ENCODE results near the gene BRSK1. TPM values are rescaled to one million over a fixed set of nuclear protein-coding genes. Genes with fewer than 3 reads are reported as not detected.

Gene BRSK1
- polyA plus RNA-seq, 4 donors = 0.22 to 3.5 (median 2.7) TPM

DNA sequence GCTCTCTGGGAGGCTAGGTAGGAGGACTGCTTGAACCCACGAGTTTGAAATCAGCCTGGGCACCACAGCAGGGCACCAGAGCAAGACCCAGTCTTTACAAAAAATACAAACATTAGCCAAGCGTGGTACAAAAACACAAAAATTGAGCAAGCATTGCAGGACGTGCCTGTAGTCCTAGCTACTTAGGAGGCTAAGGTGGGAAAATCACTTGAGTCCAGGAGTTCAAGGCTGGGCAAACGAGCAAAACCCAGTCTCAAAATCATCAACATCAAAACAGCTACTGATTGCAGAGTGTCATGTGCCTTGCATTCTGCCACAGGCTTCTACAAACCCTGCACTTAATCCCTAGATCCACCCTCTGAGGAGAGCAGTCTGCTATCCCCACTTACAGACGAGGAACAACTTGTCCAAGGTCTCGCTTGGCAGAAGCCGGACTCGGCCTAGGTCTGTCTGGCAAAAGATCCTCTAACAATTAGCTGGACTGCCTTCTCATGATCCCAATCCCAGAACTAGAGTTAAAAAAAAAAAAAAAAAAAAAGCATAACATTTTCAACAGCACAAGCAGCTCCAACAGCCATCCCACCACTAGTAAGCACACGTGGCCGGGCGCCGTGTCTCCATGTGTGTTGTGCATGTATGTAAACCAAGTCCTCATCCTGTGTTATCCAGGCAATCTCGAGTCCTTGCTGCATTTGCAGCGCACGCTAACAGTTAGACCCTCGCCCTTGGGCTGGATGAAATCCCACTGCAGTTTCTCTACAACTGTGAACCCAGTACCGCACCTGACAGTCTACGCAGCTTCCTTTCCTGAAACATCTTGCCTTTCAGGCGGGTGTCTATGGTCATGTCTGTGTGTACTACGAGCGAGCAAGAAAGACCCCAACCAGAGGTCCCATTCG, 27.0 kb upstream of the BRSK1 start:
- peaks cover 3 to 27% (median 12%) of the 10 kb centered on the region in 3 donors for H3K4me1 ChIP-seq (ENCODE audit: control insufficient read depth in 3 of 3, insufficient read depth in 2 of 3, low read depth in 1 of 3, low read length in 2 of 3)
- peak in 1 of 2 donors; percentile 18 for DNase-seq
- H3K4me3 ChIP-seq (ENCODE audit: low read depth in 1 of 3, low read length in 3 of 3) = peak overlapping the region; percentile 61 to 88 (median 77)
- H3K9me3 ChIP-seq (ENCODE audit: control insufficient read depth in 2 of 2, insufficient read depth in 1 of 2, low read depth in 1 of 2, low read length in 1 of 2) = no peaks in the 10 kb centered on the region
- peaks cover 0 to 41% (median 0%) of the 10 kb centered on the region in 3 donors for H3K36me3 ChIP-seq (ENCODE audit: control insufficient read depth in 3 of 3, insufficient read depth in 2 of 3, low read depth in 1 of 3, low read length in 3 of 3)
- H3K27ac ChIP-seq (ENCODE audit: low read depth in 1 of 3, low read length in 2 of 3) = peak overlapping the region; percentile 86 to 93 (median 89)
- no peaks in the 10 kb centered on the region for H3K27me3 ChIP-seq (ENCODE audit: control insufficient read depth in 3 of 3, insufficient read depth in 3 of 3, low read length in 3 of 3)
- FAIRE-seq = no peak
- WGBS, 3 donors = 32 to 38% (median 36%) methylated on average over 22 of the region's 22 CpGs

DNA sequence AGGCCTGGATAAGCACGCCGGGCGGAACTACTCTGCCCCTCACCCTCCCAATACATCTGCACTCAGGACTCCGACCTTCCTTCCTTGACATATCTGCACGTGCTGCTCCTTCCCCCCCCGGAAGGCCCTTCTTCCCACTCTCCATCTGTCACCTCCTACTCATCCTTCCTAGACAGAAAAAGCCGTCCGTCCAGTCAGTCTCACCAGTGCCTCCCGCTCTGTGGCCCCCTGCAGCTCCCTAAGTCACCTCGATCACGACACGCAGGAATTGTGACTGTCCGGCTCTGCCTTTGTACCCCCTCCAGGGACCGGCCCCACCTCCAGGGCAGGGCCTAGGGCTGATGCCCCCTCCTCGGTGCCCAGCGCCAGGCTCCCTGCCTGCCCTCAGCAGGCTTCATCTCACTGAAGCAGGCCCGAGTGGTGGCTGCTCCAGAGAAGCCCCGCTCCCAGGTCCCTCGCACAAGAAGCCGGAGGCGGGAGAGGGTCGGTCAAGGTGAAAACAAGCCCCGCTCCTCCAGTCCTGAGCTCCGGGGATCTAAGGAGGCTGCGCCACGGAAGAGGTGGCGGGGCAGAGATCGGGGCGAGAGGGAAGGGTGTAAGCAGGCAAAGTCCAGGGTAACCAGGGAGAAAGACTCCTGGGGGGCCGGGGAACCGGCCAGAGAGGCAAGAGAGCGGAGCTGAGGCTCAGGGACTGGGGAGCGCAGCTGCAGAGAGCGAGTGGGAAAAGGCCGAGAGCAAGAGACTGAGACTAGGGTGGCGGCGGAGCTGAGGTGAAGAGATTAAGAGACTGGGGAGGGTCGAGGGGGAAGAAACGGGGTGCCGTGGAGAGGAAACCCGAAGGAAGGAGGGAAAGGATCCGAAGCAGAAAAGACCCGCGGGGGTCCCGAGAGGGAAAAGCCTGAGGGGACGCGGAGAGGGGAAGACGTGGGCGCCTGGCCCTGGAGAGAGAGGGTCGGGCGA, 26.1 kb upstream of the BRSK1 start:
- Histone ChIP-seq H3K9me3 (ENCODE audit: control insufficient read depth in 2 of 2, insufficient read depth in 1 of 2, low read depth in 1 of 2, low read length in 1 of 2) (no peaks in the 10 kb centered on the region), H3K4me1 (ENCODE audit: control insufficient read depth in 3 of 3, insufficient read depth in 2 of 3, low read depth in 1 of 3, low read length in 2 of 3) (peaks cover 3 to 25% (median 12%) of the 10 kb centered on the region in 3 donors), H3K27ac (ENCODE audit: low read depth in 1 of 3, low read length in 2 of 3) (peak overlapping the region; percentile 74 to 93 (median 86)), H3K36me3 (ENCODE audit: control insufficient read depth in 3 of 3, insufficient read depth in 2 of 3, low read depth in 1 of 3, low read length in 3 of 3) (peaks cover 0 to 44% (median 0%) of the 10 kb centered on the region in 3 donors), H3K4me3 (ENCODE audit: low read depth in 1 of 3, low read length in 3 of 3) (peak overlapping the region; percentile 61 to 88 (median 77)), H3K27me3 (ENCODE audit: control insufficient read depth in 3 of 3, insufficient read depth in 3 of 3, low read length in 3 of 3) (no peaks in the 10 kb centered on the region)
- 1 to 2% (median 2%) methylated on average over 45 to 51 of the region's 51 CpGs for WGBS, 3 donors
- FAIRE-seq (no peak), DNase-seq (peak; percentile 59 to 67)

DNA sequence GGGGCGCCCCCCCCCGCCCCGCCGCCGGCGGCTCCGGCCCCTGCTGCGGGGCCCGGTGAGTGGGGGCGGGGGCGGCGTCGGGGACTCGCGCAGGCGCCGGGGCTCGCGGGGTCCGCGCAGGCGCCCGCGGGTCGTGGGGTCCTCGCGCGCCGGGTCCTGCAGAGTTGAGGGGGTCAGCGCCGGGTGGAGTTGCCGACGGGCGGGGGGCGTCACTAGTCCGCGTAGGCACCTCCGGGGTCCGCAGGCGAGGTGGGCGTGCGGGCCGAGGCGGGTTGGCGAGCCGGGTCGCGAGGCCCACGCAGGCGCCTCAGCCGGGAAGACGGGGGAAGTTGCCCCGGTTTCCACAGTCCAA, 25.3 kb upstream of the BRSK1 start:
- WGBS, 3 donors = 0 to 1% (median 1%) methylated on average over 18 to 53 of the region's 53 CpGs
- H3K27ac ChIP-seq (ENCODE audit: low read depth in 1 of 3, low read length in 2 of 3) = peak overlapping the region; percentile 93 to 96 (median 93)
- no peaks in the 10 kb centered on the region for H3K27me3 ChIP-seq (ENCODE audit: control insufficient read depth in 3 of 3, insufficient read depth in 3 of 3, low read length in 3 of 3)
- no peaks in the 10 kb centered on the region for H3K9me3 ChIP-seq (ENCODE audit: control insufficient read depth in 2 of 2, insufficient read depth in 1 of 2, low read depth in 1 of 2, low read length in 1 of 2)
- no peak for DNase-seq
- FAIRE-seq = no peak
- H3K4me1 ChIP-seq (ENCODE audit: control insufficient read depth in 3 of 3, insufficient read depth in 2 of 3, low read depth in 1 of 3, low read length in 2 of 3) = peaks cover 3 to 25% (median 12%) of the 10 kb centered on the region in 3 donors
- peak overlapping the region; percentile 61 to 88 (median 77) for H3K4me3 ChIP-seq (ENCODE audit: low read depth in 1 of 3, low read length in 3 of 3)
- peaks cover 0 to 37% (median 0%) of the 10 kb centered on the region in 3 donors for H3K36me3 ChIP-seq (ENCODE audit: control insufficient read depth in 3 of 3, insufficient read depth in 2 of 3, low read depth in 1 of 3, low read length in 3 of 3)

- no peaks in the 10 kb centered on the region for H3K27me3 ChIP-seq (ENCODE audit: control insufficient read depth in 3 of 3, insufficient read depth in 3 of 3, low read length in 3 of 3)
- peak within 1 kb of the TSS; percentile 61 to 88 (median 77) for H3K4me3 ChIP-seq (ENCODE audit: low read depth in 1 of 3, low read length in 3 of 3)
- peaks cover 0 to 33% (median 0%) of the 10 kb centered on the region in 3 donors for H3K36me3 ChIP-seq (ENCODE audit: control insufficient read depth in 3 of 3, insufficient read depth in 2 of 3, low read depth in 1 of 3, low read length in 3 of 3)
- peaks cover 3 to 25% (median 12%) of the 10 kb centered on the region in 3 donors for H3K4me1 ChIP-seq (ENCODE audit: control insufficient read depth in 3 of 3, insufficient read depth in 2 of 3, low read depth in 1 of 3, low read length in 2 of 3)
- FAIRE-seq = no peak
- WGBS, 3 donors = 0% methylated on average over 66 to 76 of the region's 76 CpGs
- peak; percentile 98 to 100 for DNase-seq
- peak within 1 kb of the TSS; percentile 93 to 97 (median 96) for H3K27ac ChIP-seq (ENCODE audit: low read depth in 1 of 3, low read length in 2 of 3)
- no peaks in the 10 kb centered on the region for H3K9me3 ChIP-seq (ENCODE audit: control insufficient read depth in 2 of 2, insufficient read depth in 1 of 2, low read depth in 1 of 2, low read length in 1 of 2)
These were observed 24.8 kb upstream of the BRSK1 start, which contains the start of gene PPP6R1 for GRCh38 chr19:55258828-55259539. PPP6R1 (minus strand) TSS chr19:55259017; CDS start chr19:55247103, 11,914 bp downstream.

DNA sequence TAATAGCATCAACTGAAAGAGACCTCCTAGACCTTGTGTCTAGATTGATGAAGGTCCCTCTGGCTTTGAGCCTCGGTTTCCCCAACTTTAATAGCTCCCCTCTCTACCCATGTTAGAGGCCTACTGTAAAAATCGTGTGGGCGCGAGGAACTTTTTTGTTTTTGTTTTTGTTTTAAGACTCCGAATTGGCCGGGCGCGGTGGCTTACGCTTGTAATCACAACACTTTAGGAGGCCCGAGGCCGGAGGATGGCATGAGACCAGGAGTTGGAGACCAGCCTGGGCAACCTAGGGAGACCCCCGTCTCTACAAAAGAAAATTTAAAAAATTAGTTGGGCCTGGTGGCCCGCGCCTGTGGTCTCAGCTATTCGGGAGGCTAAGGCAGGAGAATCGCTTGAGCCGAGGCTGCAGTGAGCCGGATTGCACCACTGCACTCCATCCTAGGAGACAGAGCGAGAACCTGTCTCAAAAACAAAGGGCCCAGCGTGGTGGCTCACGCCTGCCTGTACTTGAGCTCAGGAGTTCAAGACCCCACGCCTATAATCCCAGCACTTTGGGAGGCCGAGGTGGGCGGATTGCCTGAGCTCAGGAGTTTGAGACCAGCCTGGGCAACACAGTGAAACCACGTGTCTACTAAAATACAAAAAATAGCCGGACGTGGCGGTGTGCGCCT, 24.1 kb upstream of the BRSK1 start:
- Histone ChIP-seq H3K36me3 (ENCODE audit: control insufficient read depth in 3 of 3, insufficient read depth in 2 of 3, low read depth in 1 of 3, low read length in 3 of 3) (peaks cover 0 to 28% (median 0%) of the 10 kb centered on the region in 3 donors), H3K4me1 (ENCODE audit: control insufficient read depth in 3 of 3, insufficient read depth in 2 of 3, low read depth in 1 of 3, low read length in 2 of 3) (peaks cover 3 to 25% (median 12%) of the 10 kb centered on the region in 3 donors), H3K27ac (ENCODE audit: low read depth in 1 of 3, low read length in 2 of 3) (peak overlapping the region; percentile 89 to 97 (median 95)), H3K27me3 (ENCODE audit: control insufficient read depth in 3 of 3, insufficient read depth in 3 of 3, low read length in 3 of 3) (no peaks in the 10 kb centered on the region), H3K4me3 (ENCODE audit: low read depth in 1 of 3, low read length in 3 of 3) (peak overlapping the region; percentile 40 to 77 (median 61)), H3K9me3 (ENCODE audit: control insufficient read depth in 2 of 2, insufficient read depth in 1 of 2, low read depth in 1 of 2, low read length in 1 of 2) (no peaks in the 10 kb centered on the region)
- DNase-seq (no peak), FAIRE-seq (no peak)
- 42 to 44% (median 42%) methylated on average over 29 of the region's 29 CpGs for WGBS, 3 donors

DNA sequence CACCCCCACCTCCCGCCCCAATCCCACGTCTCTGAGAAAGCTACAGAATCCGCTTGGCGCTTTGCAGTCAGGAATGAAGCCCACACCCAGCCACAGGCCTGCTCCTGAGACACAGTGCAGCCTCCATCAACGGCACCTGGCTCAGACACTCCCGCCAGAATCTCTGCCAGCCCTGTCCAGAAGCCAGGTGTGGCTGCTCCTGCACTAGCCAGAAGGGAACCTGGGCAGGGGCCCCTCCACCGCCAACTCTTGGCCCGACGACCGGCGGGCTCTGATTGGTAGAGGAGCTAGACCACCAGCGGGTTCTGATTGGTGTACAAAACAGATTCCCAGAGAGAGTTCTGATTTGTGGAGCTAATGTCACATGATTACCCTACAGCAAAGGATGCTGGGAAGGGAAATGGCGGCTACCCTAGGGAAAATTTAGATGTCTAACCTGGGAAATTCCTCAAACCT, 22.1 kb upstream of the BRSK1 start:
- Histone ChIP-seq H3K36me3 (ENCODE audit: control insufficient read depth in 3 of 3, insufficient read depth in 2 of 3, low read depth in 1 of 3, low read length in 3 of 3) (peaks cover 0 to 25% (median 0%) of the 10 kb centered on the region in 3 donors), H3K9me3 (ENCODE audit: control insufficient read depth in 2 of 2, insufficient read depth in 1 of 2, low read depth in 1 of 2, low read length in 1 of 2) (no peaks in the 10 kb centered on the region), H3K27ac (ENCODE audit: low read depth in 1 of 3, low read length in 2 of 3) (no peak overlapping the region), H3K4me1 (ENCODE audit: control insufficient read depth in 3 of 3, insufficient read depth in 2 of 3, low read depth in 1 of 3, low read length in 2 of 3) (peaks cover 0 to 13% (median 4%) of the 10 kb centered on the region in 3 donors), H3K4me3 (ENCODE audit: low read depth in 1 of 3, low read length in 3 of 3) (no peak overlapping the region), H3K27me3 (ENCODE audit: control insufficient read depth in 3 of 3, insufficient read depth in 3 of 3, low read length in 3 of 3) (no peaks in the 10 kb centered on the region)
- DNase-seq (no peak), FAIRE-seq (no peak)
- WGBS, 3 donors = 88 to 90% (median 90%) methylated on average over 13 of the region's 13 CpGs

GRCh38 chr19:55262359-55262758, 21.4 kb upstream of the BRSK1 start:
- Histone ChIP-seq H3K4me3 (ENCODE audit: low read depth in 1 of 3, low read length in 3 of 3) (no peak overlapping the region), H3K9me3 (ENCODE audit: control insufficient read depth in 2 of 2, insufficient read depth in 1 of 2, low read depth in 1 of 2, low read length in 1 of 2) (peaks cover 0 to 3% of the 10 kb centered on the region in 2 donors), H3K4me1 (ENCODE audit: control insufficient read depth in 3 of 3, insufficient read depth in 2 of 3, low read depth in 1 of 3, low read length in 2 of 3) (peaks cover 0 to 7% (median 0%) of the 10 kb centered on the region in 3 donors), H3K27ac (ENCODE audit: low read depth in 1 of 3, low read length in 2 of 3) (no peak overlapping the region), H3K36me3 (ENCODE audit: control insufficient read depth in 3 of 3, insufficient read depth in 2 of 3, low read depth in 1 of 3, low read length in 3 of 3) (peaks cover 0 to 21% (median 0%) of the 10 kb centered on the region in 3 donors), H3K27me3 (ENCODE audit: control insufficient read depth in 3 of 3, insufficient read depth in 3 of 3, low read length in 3 of 3) (no peaks in the 10 kb centered on the region)
- DNase-seq (no peak), FAIRE-seq (no peak)
- WGBS, 3 donors = 94 to 98% (median 97%) methylated on average over 9 of the region's 9 CpGs
